GM19239 (cell line): ENCODE results near the gene OPA1.

Experiments used
- DNase-seq: peaks from one replicate; pipeline ENCODE4 v3.0.0; 2011; ENCODE audit warnings: low spot score; ENCODE audit not compliant: insufficient read length
- FAIRE-seq: peaks from 2 replicates; lab custom pipeline; 2011; peaks lifted over from hg19 to GRCh38; lab: Jason Lieb, UNC

The OPA1 gene

GRCh38 chr3:193731656-193732055 lies 138.6 kb downstream of the OPA1 start:
- no peak for DNase-seq
- FAIRE-seq = no peak

- FAIRE-seq = no peak
- DNase-seq = no peak
Measured at GRCh38 chr3:193732391-193732790, 139.4 kb downstream of the OPA1 start.

- DNase-seq = no peak
- no peak for FAIRE-seq
Measured at GRCh38 chr3:193732827-193733226, 139.8 kb downstream of the OPA1 start.

GRCh38 chr3:193734737-193735366 lies 141.8 kb downstream of the OPA1 start:
- FAIRE-seq (no peak), DNase-seq (no peak)

GRCh38 chr3:193735850-193736249 lies 142.8 kb downstream of the OPA1 start:
- FAIRE-seq (no peak), DNase-seq (no peak)

- DNase-seq (no peak), FAIRE-seq (no peak)
Measured at GRCh38 chr3:193736616-193737015, 143.6 kb downstream of the OPA1 start.

- no peak for DNase-seq
- no peak for FAIRE-seq
Measured at GRCh38 chr3:193737191-193737751, 144.3 kb downstream of the OPA1 start.

- DNase-seq = peak; percentile 12
- no peak for FAIRE-seq
Measured at GRCh38 chr3:193742628-193743027, 149.6 kb downstream of the OPA1 start.

GRCh38 chr3:193743702-193744047 lies 150.7 kb downstream of the OPA1 start:
- DNase-seq (no peak), FAIRE-seq (peak; percentile 90)

- no peak for FAIRE-seq
- DNase-seq = no peak
Measured at GRCh38 chr3:193744048-193744821, 151.2 kb downstream of the OPA1 start.

- DNase-seq (no peak), FAIRE-seq (no peak)
Measured at GRCh38 chr3:193744822-193745684, 152.0 kb downstream of the OPA1 start.

GRCh38 chr3:193746832-193747231 lies 153.8 kb downstream of the OPA1 start:
- no peak for FAIRE-seq
- no peak for DNase-seq
